Measurements from ENCODE around the gene MEGF10.

MEGF10 gene

GRCh38 chr5:127373858-127374491 is 83.4 kb downstream of the MEGF10 start:
- FAIRE-seq, result no peak

- no peak for FAIRE-seq
Measured at GRCh38 chr5:127375124-127375523, 84.5 kb downstream of the MEGF10 start.

GRCh38 chr5:127375544-127376091 is 85.0 kb downstream of the MEGF10 start:
- FAIRE-seq, result no peak

DNA sequence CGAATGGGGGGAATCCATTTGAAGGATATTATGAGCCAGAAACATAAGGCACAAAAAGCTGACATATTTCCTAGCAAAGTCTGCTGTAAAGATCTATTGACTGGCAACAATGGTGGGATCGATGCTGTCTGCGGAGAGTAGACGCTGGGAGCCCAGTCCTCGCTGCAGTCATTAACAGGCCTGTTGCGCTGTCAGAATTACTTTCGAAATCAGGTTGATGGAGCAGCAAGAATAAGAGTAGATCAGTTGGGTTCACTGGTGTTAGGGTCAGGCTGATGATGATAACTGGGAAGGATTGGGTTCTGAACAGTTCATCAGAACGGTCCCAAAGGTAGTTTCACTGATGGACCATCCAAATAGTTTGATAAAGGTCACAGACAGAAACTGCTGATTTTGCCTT is 87.1 kb downstream of the MEGF10 start:
- no peak for FAIRE-seq

DNA sequence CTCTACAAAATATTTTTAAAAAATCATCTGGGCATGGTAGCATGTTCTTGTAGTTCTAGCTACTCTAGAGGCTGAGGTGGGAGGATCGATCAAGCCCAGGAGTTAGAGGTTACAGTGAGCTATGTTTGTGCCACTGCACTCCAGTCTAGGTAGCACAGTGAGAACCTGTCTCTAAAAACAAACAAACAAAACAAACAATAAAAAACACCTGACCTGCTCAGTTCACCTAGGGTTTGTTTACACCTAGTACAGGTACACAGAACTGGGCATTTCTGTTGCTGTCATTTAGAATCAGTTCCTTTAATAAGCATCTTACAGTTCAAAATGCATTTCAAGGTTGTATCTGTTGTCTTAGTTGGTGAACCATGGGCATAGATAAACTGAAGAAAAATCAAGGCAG is 95.3 kb downstream of the MEGF10 start:
- no peak for FAIRE-seq

DNA sequence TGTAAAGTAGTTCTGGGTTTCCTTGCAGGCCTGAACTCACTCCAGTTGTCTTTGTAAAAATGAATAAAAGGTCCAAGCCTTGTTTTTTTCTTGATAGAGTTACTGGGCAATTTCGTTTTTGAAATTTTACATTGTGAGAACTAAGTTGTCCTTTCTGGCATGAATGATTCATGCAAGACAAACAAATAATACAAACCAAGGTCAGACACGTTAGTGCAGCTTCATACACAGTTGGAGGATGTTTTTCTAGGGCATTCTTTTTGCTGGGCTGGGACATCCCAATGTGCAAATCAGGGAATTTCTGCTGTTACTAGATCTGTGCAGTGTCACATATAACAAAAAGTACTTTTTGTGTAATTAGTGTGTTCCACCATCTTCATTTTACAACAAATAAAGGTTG is 96.0 kb downstream of the MEGF10 start:
- FAIRE-seq, result no peak

GRCh38 chr5:127389601-127390000 is 99.0 kb downstream of the MEGF10 start:
- no peak for FAIRE-seq

DNA sequence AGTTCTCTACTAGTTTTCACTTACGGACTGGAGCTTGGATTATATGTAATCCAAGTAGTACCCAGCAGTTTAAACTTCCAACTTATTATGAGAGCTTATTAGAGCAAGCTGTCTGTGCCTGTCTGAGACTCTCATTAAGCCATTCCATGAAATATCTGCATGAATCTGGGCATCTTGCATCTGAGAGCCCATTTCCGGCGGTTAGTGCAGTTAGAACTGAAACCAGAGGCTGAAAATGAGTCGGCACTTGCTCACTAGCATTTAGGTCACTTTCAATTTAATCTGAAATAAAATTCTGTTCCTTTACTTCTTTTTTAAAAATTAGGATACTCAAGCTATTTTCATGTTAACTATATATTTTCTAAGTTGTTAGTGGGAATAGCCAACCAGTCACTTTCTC is 102.2 kb downstream of the MEGF10 start:
- FAIRE-seq, result no peak

DNA sequence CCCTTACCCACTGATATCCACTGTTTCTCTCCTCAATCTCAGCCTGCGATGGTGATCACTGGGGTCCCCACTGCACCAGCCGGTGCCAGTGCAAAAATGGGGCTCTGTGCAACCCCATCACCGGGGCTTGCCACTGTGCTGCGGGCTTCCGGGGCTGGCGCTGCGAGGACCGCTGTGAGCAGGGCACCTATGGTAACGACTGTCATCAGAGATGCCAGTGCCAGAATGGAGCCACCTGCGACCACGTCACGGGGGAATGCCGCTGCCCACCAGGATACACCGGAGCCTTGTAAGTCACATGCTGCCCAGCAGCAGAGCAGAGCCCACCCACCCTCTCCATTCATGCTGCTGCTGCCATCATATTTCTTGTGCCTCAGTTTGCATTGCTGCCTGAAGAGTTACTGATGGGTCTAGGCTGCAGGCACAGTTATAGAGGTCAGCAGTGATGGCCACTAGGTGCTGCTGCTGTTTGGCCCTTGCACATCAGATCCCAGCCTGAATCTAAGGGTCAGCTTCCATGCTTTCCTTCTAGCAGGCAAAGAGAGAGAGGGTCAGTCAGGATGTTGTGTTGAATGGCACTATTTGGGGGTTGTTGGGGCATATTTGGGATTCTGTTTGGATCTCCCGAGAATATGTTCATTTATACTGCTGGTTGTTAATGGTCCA is 106.0 kb downstream of the MEGF10 start:
- no peak for FAIRE-seq

DNA sequence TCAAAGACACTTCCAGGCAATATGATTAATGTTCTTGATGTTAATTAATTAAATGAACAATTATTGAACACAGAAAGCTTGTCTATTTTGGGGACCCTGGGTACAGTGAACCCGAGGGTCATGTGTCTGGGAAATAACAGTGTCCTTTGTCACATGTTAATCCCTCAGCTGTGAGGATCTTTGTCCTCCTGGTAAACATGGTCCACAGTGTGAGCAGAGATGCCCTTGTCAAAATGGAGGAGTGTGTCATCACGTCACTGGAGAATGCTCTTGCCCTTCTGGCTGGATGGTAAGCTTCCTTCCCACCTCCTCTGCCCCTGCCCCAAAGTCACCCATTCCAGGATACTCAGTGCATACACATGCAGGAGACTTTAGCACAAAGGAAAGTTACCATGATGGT is 107.9 kb downstream of the MEGF10 start:
- no peak for FAIRE-seq

DNA sequence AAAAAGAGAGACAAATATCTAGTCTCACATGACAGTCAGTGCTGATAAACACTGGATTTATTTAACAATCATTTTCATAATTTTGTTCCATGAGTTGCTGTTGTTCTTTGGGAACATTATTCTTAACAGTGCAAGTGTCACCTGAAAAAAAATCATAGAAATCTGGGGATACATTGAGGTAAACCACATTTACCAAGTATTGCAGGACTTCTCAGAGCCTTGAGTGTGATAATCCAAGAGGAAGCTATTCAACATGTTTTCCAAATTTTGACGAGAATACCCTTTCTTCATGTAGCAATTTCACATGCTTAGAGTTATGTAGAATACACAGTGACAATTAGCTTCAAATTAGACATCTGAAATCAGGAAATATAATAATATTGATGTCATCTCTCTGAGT is 108.5 kb downstream of the MEGF10 start:
- FAIRE-seq, result no peak

DNA sequence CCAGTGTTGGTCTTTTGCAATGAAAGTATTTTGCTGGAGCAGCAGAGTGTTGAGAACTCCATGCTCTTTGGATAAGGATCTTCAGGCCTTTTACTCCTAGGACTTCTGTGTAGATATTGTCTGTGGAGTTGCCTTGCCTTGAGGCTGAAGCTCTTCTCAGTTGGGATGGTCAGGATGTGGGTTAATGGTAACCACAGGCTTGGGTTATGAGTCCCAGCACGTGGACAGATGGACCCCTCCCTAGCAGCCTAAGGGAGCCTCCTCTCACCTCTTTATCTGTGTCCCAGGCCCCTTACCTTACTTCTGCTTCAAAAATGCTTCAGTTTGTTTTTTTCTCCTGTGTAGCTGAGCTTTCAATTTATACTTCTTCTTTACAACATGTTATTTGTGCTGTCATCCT is 109.9 kb downstream of the MEGF10 start:
- no peak for FAIRE-seq

- FAIRE-seq, result no peak
Measured at GRCh38 chr5:127400946-127401670, 110.5 kb downstream of the MEGF10 start.

- no peak for FAIRE-seq
Measured at GRCh38 chr5:127402361-127402760, 111.8 kb downstream of the MEGF10 start.

GRCh38 chr5:127404190-127404589 is 113.6 kb downstream of the MEGF10 start:
- no peak for FAIRE-seq

DNA sequence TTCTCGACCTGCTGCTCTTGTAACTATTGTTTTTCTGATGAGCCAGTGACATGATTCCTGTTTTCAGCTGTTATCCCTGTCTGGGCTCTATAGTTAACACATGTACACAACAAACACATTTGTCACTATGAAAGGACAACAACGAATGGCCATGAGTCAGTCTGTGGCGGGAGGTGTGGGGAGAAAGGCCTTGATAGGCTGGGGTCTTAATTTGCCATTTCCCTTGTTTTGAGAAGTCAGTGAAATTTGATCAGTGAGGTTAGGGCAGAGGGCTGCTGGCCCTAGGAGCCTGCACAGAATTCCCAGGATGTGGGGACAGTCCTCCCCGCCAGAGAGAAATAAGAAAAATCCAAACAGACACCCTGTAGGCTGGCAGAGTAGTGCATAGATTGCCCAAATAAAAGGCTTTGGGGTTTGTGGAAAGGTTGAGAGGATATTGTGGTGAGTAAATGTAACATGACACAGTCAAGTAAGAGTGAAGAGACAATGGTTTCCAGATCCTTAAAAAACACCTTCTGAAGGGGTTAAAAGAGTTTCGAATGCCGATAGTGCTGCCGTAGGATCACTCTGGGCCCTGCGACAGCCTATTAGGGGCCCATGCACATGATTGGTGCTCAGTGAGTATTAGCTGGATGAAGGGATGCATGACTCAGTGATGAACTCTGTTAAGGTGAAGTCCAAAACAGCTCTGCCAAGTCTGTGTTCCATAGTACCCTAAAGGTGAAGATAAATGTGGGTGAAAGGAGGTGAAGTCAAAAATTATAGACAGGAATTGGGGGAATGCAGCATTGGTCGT is 115.9 kb downstream of the MEGF10 start:
- FAIRE-seq, result no peak

GRCh38 chr5:127409246-127409917 is 118.8 kb downstream of the MEGF10 start:
- no peak for FAIRE-seq

- FAIRE-seq, result no peak
Measured at GRCh38 chr5:127409921-127410675, 119.5 kb downstream of the MEGF10 start.

GRCh38 chr5:127410959-127411358 is 120.4 kb downstream of the MEGF10 start:
- FAIRE-seq, result no peak

- FAIRE-seq, result no peak
Measured at GRCh38 chr5:127411381-127411780, 120.8 kb downstream of the MEGF10 start.

DNA sequence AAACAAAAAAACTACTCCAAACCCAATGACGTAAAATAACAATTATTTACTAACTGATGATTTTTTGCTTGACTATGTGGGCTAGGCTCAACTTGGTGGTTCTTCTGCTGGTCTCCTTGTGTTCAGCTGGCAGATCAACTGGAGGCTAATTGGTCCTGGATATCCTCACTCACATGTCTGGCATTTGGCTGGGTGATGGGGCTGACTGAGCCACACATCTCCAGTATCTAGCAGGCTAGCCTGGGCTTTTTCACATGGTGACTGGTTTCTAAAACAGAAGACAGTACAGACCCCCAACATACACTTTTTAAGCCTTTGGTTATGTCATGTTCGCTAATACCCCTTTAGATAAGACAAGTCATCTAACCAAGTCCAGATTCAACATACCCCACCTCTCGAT is 122.1 kb downstream of the MEGF10 start:
- no peak for FAIRE-seq

- no peak for FAIRE-seq
Measured at GRCh38 chr5:127415034-127415433, 124.4 kb downstream of the MEGF10 start.
